Upper lobe of left lung (tissue), 6 donors: ENCODE results near the gene EBF4. TPM values are rescaled to one million over a fixed set of nuclear protein-coding genes. Genes with fewer than 3 reads are reported as not detected.

Source experiments
- ATAC-seq, 2 donors: fragments of 200-7000 bp; cut with Tn5 transposase; one replicate each; pipeline ENCODE4 v1.9.1; 2022; ENCODE audit warnings: mild to moderate bottlenecking in 2 of 2, moderate library complexity in 2 of 2; ENCODE audit not compliant: low FRiP score in 2 of 2
- DNase-seq, 2 donors: peaks; one replicate each; pipeline ENCODE4 v3.0.0-alpha.2; 2019 to 2020
- H3K27ac ChIP-seq, 4 donors: fragments of 200-600 bp; sonication (generic); one replicate each; pipeline ENCODE4 v1.5.1; 2016 to 2019
- H3K27me3 ChIP-seq, 4 donors: fragments of 200-600 bp; sonication (generic); one replicate each; pipeline ENCODE4 v1.5.1; 2017 to 2019
- H3K36me3 ChIP-seq, 4 donors: fragments of 200-600 bp; sonication (generic); one replicate each; pipeline ENCODE4 v1.5.1; 2016 to 2019
- H3K4me1 ChIP-seq, 4 donors: fragments of 200-600 bp; sonication (generic); one replicate each; pipeline ENCODE4 v1.5.1; 2018 to 2019
- H3K4me3 ChIP-seq, 4 donors: fragments of 200-600 bp; sonication (generic); one replicate each; pipeline ENCODE4 v1.5.1; 2017 to 2019; ENCODE audit warnings: mild to moderate bottlenecking in 2 of 4, moderate library complexity in 1 of 4
- H3K9me3 ChIP-seq, 4 donors: fragments of 200-600 bp; sonication (generic); one replicate each; pipeline ENCODE4 v1.5.1; 2018 to 2019
- EP300 ChIP-seq, 4 donors: sonication (generic); formaldehyde crosslinking; IDR thresholded peaks; one replicate each; pipeline ENCODE4 v1.5.1; 2017; ENCODE audit warnings: antibody characterized with exemption in 4 of 4, control low read depth in 2 of 4
- POLR2A ChIP-seq, 4 donors: fragments of 450-650 bp; IDR thresholded peaks; one replicate each; pipeline ENCODE4 v1.5.1; 2016 to 2017; ENCODE audit warnings: antibody characterized with exemption in 4 of 4, mild to moderate bottlenecking in 2 of 4
- POLR2AphosphoS5 ChIP-seq, 2 donors: sonication (generic); formaldehyde crosslinking; IDR thresholded peaks; one replicate each; pipeline ENCODE4 v1.5.1; 2017; ENCODE audit warnings: antibody characterized with exemption in 2 of 2
- WGBS, 2 donors: methylation state at CpG; one replicate each; pipeline ENCODE4 v1.1.5; 2017 to 2018; 5-methylcytosine and 5-hydroxymethylcytosine counted together
- total RNA-seq, 6 donors: library from RNA; depleted of rRNA in 4 of 6; stranded (reverse); fragments of >200 nt in 4 of 6; gene quantifications; one replicate each; pipeline versions ENCODE4 v1.1.0 to v1.2.1, GENCODE V29; 2016 to 2021
- TF ChIP-seq, protein P1 (sequence below), 6 experiments: fragments of 450-650 bp in 4 of 6; fragments of 200-600 bp in 2 of 6; sonication (generic) in 2 of 6; IDR thresholded peaks; one replicate each; pipeline ENCODE4 v1.5.1; 2016 to 2019; ENCODE audit warnings: antibody characterized with exemption in 6 of 6
- donor health status: DM: no; HTN: no; CAD: no; lungs with moderate emphysema.
- donor health status: DM: no; HTN: yes; CAD: no; lungs with severe emphysema.

EBF4 gene
- total RNA-seq, 6 donors from 2014 or later, result 7.8 to 23.7 (median 12.9) TPM

DNA sequence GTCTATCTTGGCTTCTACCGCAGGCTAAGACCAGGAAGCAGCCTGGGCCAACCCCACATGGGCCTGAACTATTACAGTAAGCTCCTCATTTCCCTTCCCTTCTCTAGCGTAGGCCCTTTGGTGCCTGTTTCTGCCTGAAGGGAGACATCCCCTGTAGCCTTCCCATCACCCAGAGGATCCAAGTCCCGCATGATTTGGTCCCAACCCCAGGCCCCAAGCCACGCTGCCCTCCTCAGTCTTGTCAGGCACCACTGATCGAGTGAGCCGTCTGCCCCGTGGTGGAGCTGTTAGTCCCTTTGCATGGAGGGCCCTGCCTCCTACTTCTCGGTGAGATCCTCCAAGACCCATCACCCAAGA, 46.4 kb downstream of the EBF4 start:
- H3K27me3 ChIP-seq, result no peaks in the 10 kb centered on the region
- H3K4me3 ChIP-seq, result no peak overlapping the region
- H3K9me3 ChIP-seq, result no peaks in the 10 kb centered on the region
- TF ChIP-seq, protein P1, sequence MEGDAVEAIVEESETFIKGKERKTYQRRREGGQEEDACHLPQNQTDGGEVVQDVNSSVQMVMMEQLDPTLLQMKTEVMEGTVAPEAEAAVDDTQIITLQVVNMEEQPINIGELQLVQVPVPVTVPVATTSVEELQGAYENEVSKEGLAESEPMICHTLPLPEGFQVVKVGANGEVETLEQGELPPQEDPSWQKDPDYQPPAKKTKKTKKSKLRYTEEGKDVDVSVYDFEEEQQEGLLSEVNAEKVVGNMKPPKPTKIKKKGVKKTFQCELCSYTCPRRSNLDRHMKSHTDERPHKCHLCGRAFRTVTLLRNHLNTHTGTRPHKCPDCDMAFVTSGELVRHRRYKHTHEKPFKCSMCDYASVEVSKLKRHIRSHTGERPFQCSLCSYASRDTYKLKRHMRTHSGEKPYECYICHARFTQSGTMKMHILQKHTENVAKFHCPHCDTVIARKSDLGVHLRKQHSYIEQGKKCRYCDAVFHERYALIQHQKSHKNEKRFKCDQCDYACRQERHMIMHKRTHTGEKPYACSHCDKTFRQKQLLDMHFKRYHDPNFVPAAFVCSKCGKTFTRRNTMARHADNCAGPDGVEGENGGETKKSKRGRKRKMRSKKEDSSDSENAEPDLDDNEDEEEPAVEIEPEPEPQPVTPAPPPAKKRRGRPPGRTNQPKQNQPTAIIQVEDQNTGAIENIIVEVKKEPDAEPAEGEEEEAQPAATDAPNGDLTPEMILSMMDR (IDR thresholded peaks at IDR 0.05), result no peak
- TF ChIP-seq POLR2A (IDR thresholded peaks at IDR 0.05), result no peak
- TF ChIP-seq POLR2AphosphoS5 (IDR thresholded peaks at IDR 0.05), result no peak
- TF ChIP-seq EP300 (IDR thresholded peaks at IDR 0.05), result no peak
- peaks cover 0 to 7% (median 0%) of the 10 kb centered on the region in 4 donors for H3K4me1 ChIP-seq
- H3K36me3 ChIP-seq, result no peaks in the 10 kb centered on the region
- ATAC-seq (no peak), DNase-seq (no peak)
- WGBS, 2 donors, result 89 to 90% methylated on average over 7 to 8 of the region's 8 CpGs
- H3K27ac ChIP-seq, result no peak overlapping the region

DNA sequence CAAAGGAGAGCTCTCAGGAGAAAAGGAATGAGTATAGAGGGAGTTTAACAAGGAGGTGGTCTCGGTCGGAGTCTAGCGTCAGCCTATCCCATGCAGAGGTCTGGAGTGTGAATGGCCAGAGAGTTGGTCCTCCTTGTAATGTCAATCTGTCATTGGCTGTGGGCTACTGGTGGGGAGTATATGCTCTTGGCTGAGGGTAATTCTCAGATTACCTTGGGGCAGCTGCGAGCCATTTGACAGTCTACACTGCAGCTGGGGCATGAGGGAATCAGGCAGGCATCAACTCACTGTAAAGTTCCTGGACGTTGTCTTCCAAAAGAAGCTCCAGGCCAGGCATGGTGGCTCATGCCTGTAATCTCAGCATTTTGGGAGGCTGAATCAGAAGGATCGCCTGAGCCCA, 48.1 kb downstream of the EBF4 start:
- Histone ChIP-seq H3K9me3 (no peaks in the 10 kb centered on the region), H3K4me1 (peaks cover 0 to 7% (median 0%) of the 10 kb centered on the region in 4 donors), H3K27me3 (no peaks in the 10 kb centered on the region), H3K36me3 (no peaks in the 10 kb centered on the region), H3K27ac (no peak overlapping the region), H3K4me3 (no peak overlapping the region)
- TF ChIP-seq EP300 (IDR thresholded peaks at IDR 0.05) (no peak), POLR2AphosphoS5 (IDR thresholded peaks at IDR 0.05) (no peak), POLR2A (IDR thresholded peaks at IDR 0.05) (no peak)
- TF ChIP-seq, protein P1 (IDR thresholded peaks at IDR 0.05), result no peak
- DNase-seq, result no peak
- 77 to 89% methylated on average over 3 to 6 of the region's 6 CpGs for WGBS, 2 donors
- ATAC-seq, result no peak

DNA sequence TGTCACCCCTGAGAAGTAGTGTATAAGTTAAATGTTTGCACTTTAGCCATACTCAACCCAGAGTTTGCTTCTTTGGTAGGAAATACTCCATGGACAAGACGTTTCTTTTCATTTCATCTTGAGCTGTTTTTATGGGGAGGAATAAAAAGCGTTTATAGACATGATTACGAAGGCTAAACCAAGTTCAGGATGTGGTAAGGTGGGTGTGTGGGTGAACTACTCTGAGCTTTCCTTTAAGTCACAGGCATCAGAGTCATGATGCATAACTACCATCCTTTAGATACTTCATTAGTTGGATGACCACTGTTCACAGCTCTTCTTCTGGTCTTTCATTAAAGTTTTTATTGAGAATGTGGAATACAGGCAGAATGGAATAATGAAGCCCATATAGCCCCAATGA, 48.9 kb downstream of the EBF4 start:
- Histone ChIP-seq H3K27ac (no peak overlapping the region), H3K36me3 (no peaks in the 10 kb centered on the region), H3K4me1 (peaks cover 0 to 7% (median 0%) of the 10 kb centered on the region in 4 donors), H3K4me3 (no peak overlapping the region), H3K27me3 (no peaks in the 10 kb centered on the region), H3K9me3 (no peaks in the 10 kb centered on the region)
- 51 to 68% methylated on average over 3 of the region's 3 CpGs for WGBS, 2 donors
- DNase-seq (no peak), ATAC-seq (no peak)
- TF ChIP-seq EP300 (IDR thresholded peaks at IDR 0.05) (no peak), POLR2A (IDR thresholded peaks at IDR 0.05) (no peak), POLR2AphosphoS5 (IDR thresholded peaks at IDR 0.05) (no peak)
- TF ChIP-seq, protein P1 (IDR thresholded peaks at IDR 0.05), result no peak

DNA sequence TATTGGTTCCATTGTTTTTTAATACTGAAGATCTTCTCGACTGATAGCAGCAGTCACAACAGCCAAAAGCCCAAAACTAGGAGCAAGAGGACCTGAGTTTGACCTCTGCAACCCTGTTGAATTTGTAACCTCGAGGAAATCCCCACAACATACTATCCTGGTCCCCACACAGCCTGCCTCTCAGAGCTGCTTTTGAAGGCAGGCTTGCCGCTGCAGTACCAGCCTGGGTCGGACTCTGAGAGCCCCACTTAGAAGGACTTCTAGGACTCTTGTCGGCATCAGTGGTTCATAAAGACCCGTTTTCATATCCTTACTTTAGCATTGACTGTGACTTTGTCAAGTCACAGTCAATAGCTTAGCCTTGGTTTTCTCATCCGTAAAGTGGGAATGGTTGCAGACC, 49.3 kb downstream of the EBF4 start:
- DNase-seq, result no peak
- Histone ChIP-seq H3K27me3 (no peaks in the 10 kb centered on the region), H3K4me3 (no peak overlapping the region), H3K9me3 (no peaks in the 10 kb centered on the region), H3K27ac (no peak overlapping the region), H3K4me1 (peaks cover 0 to 7% (median 0%) of the 10 kb centered on the region in 4 donors), H3K36me3 (no peaks in the 10 kb centered on the region)
- no peak for ATAC-seq
- no peak for TF ChIP-seq POLR2A (IDR thresholded peaks at IDR 0.05)
- no peak for TF ChIP-seq POLR2AphosphoS5 (IDR thresholded peaks at IDR 0.05)
- TF ChIP-seq, protein P1 (IDR thresholded peaks at IDR 0.05), result no peak
- TF ChIP-seq EP300 (IDR thresholded peaks at IDR 0.05), result no peak
- 81 to 86% methylated on average over 4 to 7 of the region's 7 CpGs for WGBS, 2 donors

DNA sequence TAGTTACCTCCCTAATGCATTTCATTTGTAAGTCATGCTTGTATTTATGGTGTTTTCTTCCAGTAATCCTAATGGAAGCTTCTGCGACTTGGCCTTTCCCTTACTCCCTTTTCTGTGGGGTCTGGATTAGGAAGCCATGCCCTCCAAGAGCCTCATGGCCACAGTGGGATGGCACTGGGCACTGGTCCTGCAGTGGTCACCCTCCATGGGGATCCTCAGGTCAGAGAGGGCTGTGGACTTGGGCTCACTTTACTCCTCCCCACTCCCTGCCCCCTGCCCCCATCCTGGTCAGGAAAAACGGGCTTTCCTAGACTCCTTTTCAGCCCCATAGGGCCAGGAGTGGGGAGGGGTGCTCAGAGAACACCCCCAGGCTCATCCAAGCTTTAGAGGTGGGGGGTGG, 49.9 kb downstream of the EBF4 start:
- no peak for DNase-seq
- peaks cover 0 to 7% (median 0%) of the 10 kb centered on the region in 4 donors for H3K4me1 ChIP-seq
- H3K36me3 ChIP-seq, result no peaks in the 10 kb centered on the region
- 64 to 82% methylated on average over 2 of the region's 2 CpGs for WGBS, 2 donors
- no peak overlapping the region for H3K27ac ChIP-seq
- no peak for ATAC-seq
- TF ChIP-seq EP300 (IDR thresholded peaks at IDR 0.05) (no peak), POLR2A (IDR thresholded peaks at IDR 0.05) (no peak), POLR2AphosphoS5 (IDR thresholded peaks at IDR 0.05) (no peak)
- TF ChIP-seq, protein P1 (IDR thresholded peaks at IDR 0.05), result no peak
- H3K9me3 ChIP-seq, result no peaks in the 10 kb centered on the region
- H3K4me3 ChIP-seq, result no peak overlapping the region
- no peaks in the 10 kb centered on the region for H3K27me3 ChIP-seq
